ENCODE measurements around the gene MINK1. TPM values are rescaled to one million over a fixed set of nuclear protein-coding genes. Genes with fewer than 3 reads are reported as not detected.

MINK1 gene
- total and polyA plus RNA-seq, 2 of the 8 experiments (the other 6 are each of a cell fraction or from before 2014, with no cell fraction given) = 26.9 to 77.7 TPM

DNA sequence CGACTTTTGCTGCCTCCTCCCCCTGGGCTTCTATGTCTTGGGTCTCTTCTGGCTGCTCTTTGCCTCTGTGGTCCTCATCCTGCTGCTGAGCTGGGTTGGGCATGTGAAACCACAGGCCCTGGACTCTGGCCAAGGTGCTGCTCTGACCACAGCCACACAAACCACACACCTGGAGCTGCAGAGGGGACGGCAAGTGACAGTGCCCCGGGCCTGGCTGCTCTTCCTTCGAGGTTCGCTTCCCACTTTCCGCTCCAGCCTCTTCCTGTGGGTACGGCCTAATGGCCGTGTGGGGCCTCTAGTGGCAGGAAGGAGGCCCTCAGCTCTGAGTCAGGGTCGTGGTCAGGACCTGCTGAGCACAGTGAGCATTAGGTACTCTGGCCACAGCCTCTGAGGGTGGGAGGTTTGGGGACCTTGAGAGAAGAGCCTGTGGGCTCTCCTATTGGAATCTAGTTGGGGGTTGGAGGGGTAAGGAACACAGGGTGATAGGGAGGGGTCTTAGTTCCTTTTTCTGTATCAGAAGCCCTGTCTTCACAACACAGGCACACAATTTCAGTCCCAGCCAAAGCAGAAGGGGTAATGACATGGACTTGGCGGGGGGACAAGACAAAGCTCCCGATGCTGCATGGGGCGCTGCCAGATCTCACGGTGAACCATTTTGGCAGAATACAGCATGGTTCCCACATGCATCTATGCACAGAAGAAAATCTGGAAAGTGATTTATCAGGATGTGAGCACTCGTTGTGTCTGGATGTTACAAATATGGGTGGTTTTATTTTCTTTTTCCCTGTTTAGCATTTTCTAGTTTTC, 101.2 kb downstream of the MINK1 start (continued):
- TF ChIP-seq, protein P1, sequence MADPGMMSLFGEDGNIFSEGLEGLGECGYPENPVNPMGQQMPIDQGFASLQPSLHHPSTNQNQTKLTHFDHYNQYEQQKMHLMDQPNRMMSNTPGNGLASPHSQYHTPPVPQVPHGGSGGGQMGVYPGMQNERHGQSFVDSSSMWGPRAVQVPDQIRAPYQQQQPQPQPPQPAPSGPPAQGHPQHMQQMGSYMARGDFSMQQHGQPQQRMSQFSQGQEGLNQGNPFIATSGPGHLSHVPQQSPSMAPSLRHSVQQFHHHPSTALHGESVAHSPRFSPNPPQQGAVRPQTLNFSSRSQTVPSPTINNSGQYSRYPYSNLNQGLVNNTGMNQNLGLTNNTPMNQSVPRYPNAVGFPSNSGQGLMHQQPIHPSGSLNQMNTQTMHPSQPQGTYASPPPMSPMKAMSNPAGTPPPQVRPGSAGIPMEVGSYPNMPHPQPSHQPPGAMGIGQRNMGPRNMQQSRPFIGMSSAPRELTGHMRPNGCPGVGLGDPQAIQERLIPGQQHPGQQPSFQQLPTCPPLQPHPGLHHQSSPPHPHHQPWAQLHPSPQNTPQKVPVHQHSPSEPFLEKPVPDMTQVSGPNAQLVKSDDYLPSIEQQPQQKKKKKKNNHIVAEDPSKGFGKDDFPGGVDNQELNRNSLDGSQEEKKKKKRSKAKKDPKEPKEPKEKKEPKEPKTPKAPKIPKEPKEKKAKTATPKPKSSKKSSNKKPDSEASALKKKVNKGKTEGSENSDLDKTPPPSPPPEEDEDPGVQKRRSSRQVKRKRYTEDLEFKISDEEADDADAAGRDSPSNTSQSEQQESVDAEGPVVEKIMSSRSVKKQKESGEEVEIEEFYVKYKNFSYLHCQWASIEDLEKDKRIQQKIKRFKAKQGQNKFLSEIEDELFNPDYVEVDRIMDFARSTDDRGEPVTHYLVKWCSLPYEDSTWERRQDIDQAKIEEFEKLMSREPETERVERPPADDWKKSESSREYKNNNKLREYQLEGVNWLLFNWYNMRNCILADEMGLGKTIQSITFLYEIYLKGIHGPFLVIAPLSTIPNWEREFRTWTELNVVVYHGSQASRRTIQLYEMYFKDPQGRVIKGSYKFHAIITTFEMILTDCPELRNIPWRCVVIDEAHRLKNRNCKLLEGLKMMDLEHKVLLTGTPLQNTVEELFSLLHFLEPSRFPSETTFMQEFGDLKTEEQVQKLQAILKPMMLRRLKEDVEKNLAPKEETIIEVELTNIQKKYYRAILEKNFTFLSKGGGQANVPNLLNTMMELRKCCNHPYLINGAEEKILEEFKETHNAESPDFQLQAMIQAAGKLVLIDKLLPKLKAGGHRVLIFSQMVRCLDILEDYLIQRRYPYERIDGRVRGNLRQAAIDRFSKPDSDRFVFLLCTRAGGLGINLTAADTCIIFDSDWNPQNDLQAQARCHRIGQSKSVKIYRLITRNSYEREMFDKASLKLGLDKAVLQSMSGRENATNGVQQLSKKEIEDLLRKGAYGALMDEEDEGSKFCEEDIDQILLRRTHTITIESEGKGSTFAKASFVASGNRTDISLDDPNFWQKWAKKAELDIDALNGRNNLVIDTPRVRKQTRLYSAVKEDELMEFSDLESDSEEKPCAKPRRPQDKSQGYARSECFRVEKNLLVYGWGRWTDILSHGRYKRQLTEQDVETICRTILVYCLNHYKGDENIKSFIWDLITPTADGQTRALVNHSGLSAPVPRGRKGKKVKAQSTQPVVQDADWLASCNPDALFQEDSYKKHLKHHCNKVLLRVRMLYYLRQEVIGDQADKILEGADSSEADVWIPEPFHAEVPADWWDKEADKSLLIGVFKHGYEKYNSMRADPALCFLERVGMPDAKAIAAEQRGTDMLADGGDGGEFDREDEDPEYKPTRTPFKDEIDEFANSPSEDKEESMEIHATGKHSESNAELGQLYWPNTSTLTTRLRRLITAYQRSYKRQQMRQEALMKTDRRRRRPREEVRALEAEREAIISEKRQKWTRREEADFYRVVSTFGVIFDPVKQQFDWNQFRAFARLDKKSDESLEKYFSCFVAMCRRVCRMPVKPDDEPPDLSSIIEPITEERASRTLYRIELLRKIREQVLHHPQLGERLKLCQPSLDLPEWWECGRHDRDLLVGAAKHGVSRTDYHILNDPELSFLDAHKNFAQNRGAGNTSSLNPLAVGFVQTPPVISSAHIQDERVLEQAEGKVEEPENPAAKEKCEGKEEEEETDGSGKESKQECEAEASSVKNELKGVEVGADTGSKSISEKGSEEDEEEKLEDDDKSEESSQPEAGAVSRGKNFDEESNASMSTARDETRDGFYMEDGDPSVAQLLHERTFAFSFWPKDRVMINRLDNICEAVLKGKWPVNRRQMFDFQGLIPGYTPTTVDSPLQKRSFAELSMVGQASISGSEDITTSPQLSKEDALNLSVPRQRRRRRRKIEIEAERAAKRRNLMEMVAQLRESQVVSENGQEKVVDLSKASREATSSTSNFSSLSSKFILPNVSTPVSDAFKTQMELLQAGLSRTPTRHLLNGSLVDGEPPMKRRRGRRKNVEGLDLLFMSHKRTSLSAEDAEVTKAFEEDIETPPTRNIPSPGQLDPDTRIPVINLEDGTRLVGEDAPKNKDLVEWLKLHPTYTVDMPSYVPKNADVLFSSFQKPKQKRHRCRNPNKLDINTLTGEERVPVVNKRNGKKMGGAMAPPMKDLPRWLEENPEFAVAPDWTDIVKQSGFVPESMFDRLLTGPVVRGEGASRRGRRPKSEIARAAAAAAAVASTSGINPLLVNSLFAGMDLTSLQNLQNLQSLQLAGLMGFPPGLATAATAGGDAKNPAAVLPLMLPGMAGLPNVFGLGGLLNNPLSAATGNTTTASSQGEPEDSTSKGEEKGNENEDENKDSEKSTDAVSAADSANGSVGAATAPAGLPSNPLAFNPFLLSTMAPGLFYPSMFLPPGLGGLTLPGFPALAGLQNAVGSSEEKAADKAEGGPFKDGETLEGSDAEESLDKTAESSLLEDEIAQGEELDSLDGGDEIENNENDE (IDR thresholded peaks at IDR 0.05; ENCODE audit: insufficient replicate concordance, low read length) = no peak
